SK-N-DZ (cell line): ENCODE measurements around the gene DSCAML1.

Source experiments
- DNase-seq: peaks from one replicate; pipeline ENCODE4 v3.0.0-alpha.2; 2015; ENCODE audit warnings: low spot score

DSCAML1 gene

GRCh38 chr11:117523680-117524079 is 273.3 kb downstream of the DSCAML1 start:
- DNase-seq: no peak

DNA sequence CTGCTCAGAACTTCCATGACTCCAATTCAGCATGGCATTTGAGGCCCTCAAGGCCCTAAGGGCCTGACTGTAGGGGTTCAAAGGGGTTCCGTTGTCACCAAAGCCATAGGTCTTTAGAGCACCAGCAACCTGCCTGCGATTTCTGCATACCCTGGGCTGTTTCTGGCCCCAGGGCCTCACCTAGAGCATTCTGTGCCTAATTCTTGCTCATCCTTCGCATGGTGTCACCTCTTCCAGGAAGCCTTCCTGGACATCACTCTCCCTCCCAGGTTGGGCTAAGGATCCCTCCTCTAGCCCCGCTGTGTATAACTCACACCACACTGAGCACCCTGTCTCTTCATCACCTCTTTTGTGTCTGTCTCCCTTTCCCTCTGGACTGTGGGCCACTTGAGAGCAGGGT is 275.0 kb downstream of the DSCAML1 start:
- no peak for DNase-seq

DNA sequence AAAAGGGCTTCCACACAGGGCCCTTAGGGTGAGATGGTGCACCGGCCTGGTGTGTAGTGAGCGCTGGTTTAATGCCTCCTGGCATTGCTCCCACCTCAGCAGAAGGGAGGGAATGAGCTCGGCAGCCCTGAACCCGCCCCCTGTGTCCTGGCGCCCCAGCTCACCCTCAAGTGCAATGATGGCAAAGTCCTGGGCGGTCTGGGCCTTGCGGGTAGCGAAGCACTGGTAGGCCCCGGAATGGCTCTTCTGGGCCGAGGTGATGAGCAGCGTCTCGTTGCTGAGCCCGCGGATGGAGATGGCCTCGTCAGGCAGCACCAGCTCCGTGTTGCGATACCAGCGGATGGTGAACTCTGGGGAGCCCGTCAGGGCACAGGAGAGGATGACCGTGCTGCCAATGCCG is 276.1 kb downstream of the DSCAML1 start:
- DNase-seq: no peak

DNA sequence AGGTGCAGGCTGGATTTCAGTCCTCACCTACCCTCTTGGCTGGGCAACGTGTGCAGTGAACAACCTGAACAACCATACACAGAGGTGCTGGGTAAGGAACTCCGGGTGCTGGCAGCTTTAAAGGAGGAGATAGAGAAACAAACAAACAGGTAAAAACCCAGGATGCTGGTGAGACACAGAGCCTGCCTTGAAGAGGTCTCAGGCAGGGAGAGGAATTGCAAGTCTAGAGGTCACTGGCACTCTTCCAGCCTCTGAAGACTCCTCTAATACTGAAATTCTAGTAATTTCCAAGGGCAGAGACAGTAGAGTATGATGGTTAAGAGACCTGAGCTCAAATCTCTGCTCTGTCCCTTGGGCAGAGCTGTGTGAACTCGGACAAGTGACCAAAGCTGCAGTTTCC is 276.8 kb downstream of the DSCAML1 start:
- no peak for DNase-seq

DNA sequence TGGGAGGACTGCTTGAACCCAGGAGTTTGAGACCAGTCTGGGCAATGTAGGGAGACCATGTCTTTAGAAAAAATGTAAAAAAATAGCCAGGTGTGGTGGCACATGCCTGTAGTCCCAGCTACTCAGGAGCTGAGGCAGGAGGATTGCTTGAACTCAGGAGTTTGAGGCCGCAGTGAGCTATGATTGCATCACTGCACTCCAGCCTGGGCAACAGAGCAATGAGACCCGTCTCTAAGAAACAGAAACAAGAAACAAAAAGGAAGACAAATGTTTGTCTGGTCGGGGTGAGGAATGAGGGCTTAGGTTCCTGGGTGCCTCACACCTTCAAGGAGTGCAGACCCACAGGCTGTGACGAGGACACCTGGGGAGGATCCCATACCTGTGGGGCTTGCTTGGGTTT is 277.4 kb downstream of the DSCAML1 start:
- DNase-seq: no peak

GRCh38 chr11:117519170-117519569 is 277.8 kb downstream of the DSCAML1 start:
- DNase-seq: no peak

GRCh38 chr11:117518455-117518854 is 278.6 kb downstream of the DSCAML1 start:
- no peak for DNase-seq

- DNase-seq: no peak
Measured at GRCh38 chr11:117517097-117517496, 279.9 kb downstream of the DSCAML1 start.

GRCh38 chr11:117515892-117516787 is 280.9 kb downstream of the DSCAML1 start:
- no peak for DNase-seq

- DNase-seq: no peak
Measured at GRCh38 chr11:117514256-117514655, 282.8 kb downstream of the DSCAML1 start.

- no peak for DNase-seq
Measured at GRCh38 chr11:117513666-117514065, 283.4 kb downstream of the DSCAML1 start.

DNA sequence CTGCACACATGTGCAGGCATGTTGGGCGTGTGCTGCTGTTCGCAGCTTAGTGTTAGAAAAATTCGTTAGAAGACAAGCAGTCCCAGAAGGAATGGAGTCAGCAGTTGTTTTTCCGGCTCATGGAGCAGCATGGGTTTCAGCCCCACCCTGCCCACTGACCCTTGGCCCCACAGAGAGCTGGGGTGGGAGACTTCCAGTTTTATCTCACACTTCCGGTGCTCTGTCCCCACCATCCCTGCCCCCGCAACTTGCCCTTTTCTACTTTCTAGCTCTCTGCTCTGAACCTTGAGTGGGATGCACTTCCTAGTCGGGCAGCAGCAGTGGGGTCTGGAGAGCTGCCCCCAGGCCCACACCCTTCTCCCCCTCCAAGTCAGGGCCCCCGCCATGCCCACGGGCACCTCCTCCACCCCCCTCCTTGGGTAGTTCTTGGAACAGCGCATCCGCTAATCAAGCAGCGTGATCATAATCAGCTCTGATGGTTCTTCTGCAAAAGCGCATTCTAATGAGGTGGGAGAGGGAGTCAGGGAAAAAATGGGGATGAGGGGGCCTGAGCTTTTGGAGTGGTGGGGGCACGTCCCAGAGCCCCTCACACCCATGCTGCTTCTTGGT is 285.0 kb downstream of the DSCAML1 start:
- DNase-seq: no peak

DNA sequence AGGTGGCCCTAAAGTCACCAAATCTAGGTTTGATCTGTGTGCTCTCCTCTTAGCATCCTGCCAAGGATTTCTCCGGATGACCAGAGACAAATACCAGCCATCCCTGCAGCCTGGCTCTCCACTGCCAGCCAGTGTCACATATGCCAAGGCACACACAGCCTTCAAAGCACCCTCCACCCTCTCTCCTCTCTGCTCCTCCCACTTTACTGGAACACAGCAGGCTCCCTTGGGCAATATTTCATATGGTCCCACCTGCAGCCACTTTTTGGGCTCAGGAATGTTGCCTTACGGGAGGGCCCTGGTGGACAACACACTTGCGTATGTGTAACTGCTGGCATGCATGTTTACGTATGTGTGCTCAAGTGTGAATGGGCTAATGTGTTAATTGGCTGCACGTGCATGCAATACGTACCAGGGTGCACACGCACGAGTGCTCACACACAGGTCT is 285.5 kb downstream of the DSCAML1 start:
- no peak for DNase-seq

GRCh38 chr11:117510646-117511045 is 286.4 kb downstream of the DSCAML1 start:
- no peak for DNase-seq

DNA sequence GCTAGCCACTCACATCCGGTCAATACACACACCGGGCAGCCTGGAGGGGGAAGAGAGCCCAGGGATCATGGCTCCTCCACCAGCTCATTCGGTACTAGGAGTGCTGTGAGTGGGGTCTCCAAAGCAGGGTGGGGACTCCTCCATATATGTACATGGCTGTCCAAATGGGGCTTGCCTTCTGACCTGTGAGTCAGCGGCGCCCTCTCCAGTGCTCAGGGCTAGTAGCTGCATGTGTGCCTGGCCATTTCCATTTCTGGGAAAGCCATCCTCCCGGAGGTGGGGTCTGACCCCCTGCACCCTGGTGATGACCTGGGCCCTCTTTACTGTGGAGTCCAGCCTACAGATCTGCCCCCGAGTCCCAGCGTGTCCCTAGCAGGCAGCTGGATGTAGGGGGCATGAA is 287.5 kb downstream of the DSCAML1 start:
- no peak for DNase-seq

GRCh38 chr11:117506971-117507370 is 290.0 kb downstream of the DSCAML1 start:
- DNase-seq: peak; percentile 92

DNA sequence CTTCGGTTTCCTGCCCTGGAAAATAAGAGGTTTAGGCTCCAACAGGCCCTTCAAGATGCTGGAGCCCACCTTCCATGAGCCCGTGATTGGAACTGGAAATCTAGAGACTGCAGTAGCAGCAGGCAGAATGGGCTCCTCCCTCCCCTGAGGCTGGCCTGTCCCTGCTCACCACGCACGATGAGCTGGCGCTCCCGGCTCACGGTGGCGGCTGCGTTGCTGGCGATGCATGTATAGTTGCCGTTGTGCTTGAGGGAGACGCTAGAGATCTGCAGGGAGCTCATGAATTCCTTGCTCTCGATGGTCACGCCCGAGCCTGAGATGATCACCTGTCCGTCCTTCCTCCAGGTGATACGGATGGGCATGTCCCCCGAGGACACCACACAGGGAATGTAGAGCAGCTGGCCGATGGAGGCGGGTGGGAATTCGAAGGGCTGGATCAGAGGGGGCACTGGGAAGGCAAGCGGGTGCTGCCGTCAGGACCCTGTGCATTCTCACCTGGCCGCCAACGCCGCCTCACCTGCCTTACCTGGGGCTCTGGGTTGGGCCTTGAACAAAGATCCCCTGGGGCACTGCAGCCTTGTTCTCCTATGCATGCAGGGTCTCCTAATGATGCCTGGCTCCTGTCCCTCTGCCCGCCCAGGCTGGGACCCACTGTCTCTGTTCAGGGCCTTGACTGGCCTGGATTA is 291.6 kb downstream of the DSCAML1 start:
- DNase-seq: no peak

DNA sequence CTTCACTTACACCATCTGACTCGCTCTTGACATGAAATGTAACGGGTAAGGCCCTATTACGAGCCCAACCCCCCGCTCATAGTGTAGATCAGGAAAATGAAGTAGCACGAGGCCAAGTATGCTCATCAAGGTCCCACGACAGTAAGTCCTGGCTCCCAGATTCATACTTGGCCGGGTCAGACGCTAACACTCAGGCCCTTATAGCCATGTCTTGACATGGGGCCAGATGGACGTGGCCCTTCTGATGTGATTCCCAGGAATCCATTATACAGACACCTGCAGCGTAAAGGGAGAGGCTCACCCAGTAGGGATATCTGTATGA is 294.3 kb downstream of the DSCAML1 start:
- DNase-seq: no peak

- no peak for DNase-seq
Measured at GRCh38 chr11:117502015-117502778, 294.8 kb downstream of the DSCAML1 start.

- DNase-seq: no peak
Measured at GRCh38 chr11:117501237-117501898, 295.6 kb downstream of the DSCAML1 start.

DNA sequence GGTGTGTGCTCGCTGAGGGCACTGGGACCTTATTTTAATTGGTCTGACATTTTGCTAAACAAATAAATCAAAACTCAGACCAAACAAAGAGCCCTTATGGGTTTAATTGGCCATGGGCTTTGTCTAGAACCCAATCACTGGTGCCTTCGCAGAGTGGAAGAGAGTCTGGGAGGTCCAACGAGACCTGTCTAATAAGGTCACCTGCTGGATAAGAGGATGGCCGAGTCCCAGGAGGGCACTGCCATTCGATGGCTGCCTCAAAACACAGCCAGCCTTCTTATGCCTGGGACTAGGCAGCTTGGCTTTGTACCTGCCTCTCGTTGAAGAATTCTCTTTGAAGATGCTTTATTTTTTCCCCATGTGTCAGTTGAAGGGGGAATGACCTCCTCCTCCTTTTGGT is 298.2 kb downstream of the DSCAML1 start:
- no peak for DNase-seq
